Neural progenitor cell (in vitro differentiated cells): ENCODE data around the gene LRRC17. TPM values are rescaled to one million over a fixed set of nuclear protein-coding genes. Genes with fewer than 3 reads are reported as not detected.

ENCODE experiments used
- DNase-seq: peaks from one replicate; pipeline ENCODE4 v3.0.0-alpha.2; 2016; ENCODE audit warnings: low spot score
- H2AFZ ChIP-seq: fragments of 200-600 bp; sonication (generic); replicated peaks from 2 replicates; pipeline ENCODE4 v1.6.1; 2016; ENCODE audit warnings: antibody characterized with exemption
- H3F3A ChIP-seq: fragments of 200-600 bp; sonication (generic); 2 replicates; pipeline ENCODE4 v1.6.1; 2016; ENCODE audit warnings: antibody characterized with exemption, low read depth
- H3K27ac ChIP-seq: fragments of 200-600 bp; sonication (generic); 2 replicates; pipeline ENCODE4 v1.5.1; 2016; ENCODE audit warnings: mild to moderate bottlenecking
- H3K27me3 ChIP-seq: fragments of 200-600 bp; sonication (generic); 2 replicates; pipeline ENCODE4 v1.6.1; 2016; ENCODE audit warnings: mild to moderate bottlenecking, moderate library complexity
- H3K36me3 ChIP-seq: fragments of 200-600 bp; sonication (generic); 2 replicates; pipeline ENCODE4 v1.5.1; 2016
- H3K4me1 ChIP-seq: fragments of 200-600 bp; sonication (generic); 2 replicates; pipeline ENCODE4 v1.6.1; 2016; ENCODE audit warnings: mixed run types
- H3K4me2 ChIP-seq: fragments of 200-600 bp; sonication (generic); 2 replicates; pipeline ENCODE4 v1.6.1; 2016
- H3K4me3 ChIP-seq: fragments of 200-600 bp; sonication (generic); 2 replicates; pipeline ENCODE4 v1.5.1; 2016
- H3K79me2 ChIP-seq: fragments of 200-600 bp; sonication (generic); 2 replicates; pipeline ENCODE4 v1.6.1; 2016; ENCODE audit warnings: low read depth
- H3K9ac ChIP-seq: fragments of 200-600 bp; sonication (generic); 2 replicates; pipeline ENCODE4 v1.6.1; 2016
- H3K9me3 ChIP-seq: fragments of 200-600 bp; sonication (generic); 2 replicates; pipeline ENCODE4 v1.5.1; 2016; ENCODE audit warnings: low read depth
- H4K20me1 ChIP-seq: fragments of 200-600 bp; sonication (generic); 2 replicates; pipeline ENCODE4 v1.6.1; 2016; ENCODE audit warnings: low read depth
- H3K27ac Mint-ChIP-seq: 3 replicates; pipeline ENCODE4 v1.8.0; 2021; ENCODE audit warnings: mixed read lengths
- H3K27me3 Mint-ChIP-seq: 2 replicates; pipeline ENCODE4 v1.8.0; 2022; ENCODE audit warnings: low read depth, mild to moderate bottlenecking, inconsistent platforms, moderate library complexity, mixed read lengths; ENCODE audit not compliant: insufficient read depth
- H3K36me3 Mint-ChIP-seq: 3 replicates; pipeline ENCODE4 v1.8.0; 2021; ENCODE audit warnings: mixed read lengths
- H3K4me1 Mint-ChIP-seq: 3 replicates; pipeline ENCODE4 v1.8.0; 2021; ENCODE audit warnings: mixed read lengths
- H3K4me3 Mint-ChIP-seq: 3 replicates; pipeline ENCODE4 v1.8.0; 2021; ENCODE audit warnings: mild to moderate bottlenecking, moderate library complexity, mixed read lengths
- H3K9me3 Mint-ChIP-seq: 3 replicates; pipeline ENCODE4 v1.8.0; 2020; ENCODE audit warnings: mixed read lengths
- CTCF ChIP-seq: fragments of 200-600 bp; sonication (generic); IDR thresholded peaks from 2 replicates; pipeline ENCODE4 v1.5.1; 2017; ENCODE audit warnings: antibody characterized with exemption, mild to moderate bottlenecking
- EZH2 ChIP-seq: fragments of 200-600 bp; sonication (generic); IDR thresholded peaks from 2 replicates; pipeline ENCODE4 v1.6.1; 2017; ENCODE audit warnings: antibody characterized with exemption, mild to moderate bottlenecking, moderate library complexity
- EZH2phosphoT487 ChIP-seq: fragments of 200-600 bp; sonication (generic); IDR thresholded peaks from 2 replicates; pipeline ENCODE4 v1.6.1; 2017; ENCODE audit warnings: antibody characterized with exemption
- total RNA-seq: library from RNA; depleted of rRNA; stranded (reverse); fragments of >200 nt; gene quantifications from 2 replicates; pipeline ENCODE4 v1.2.3, GENCODE V29; 2015; ENCODE audit warnings: low replicate concordance

Gene LRRC17
- total RNA-seq, 1 donor from 2014 or later, result 4.6 TPM

- Histone ChIP-seq H3K79me2 (no peaks in the 10 kb centered on the region), H3K9me3 (no peaks in the 10 kb centered on the region), H3K27ac (no peak overlapping the region), H3K27me3 (no peaks in the 10 kb centered on the region), H3K4me3 (no peak overlapping the region), H3K36me3 (no peaks in the 10 kb centered on the region), H3K4me2 (no peak overlapping the region), H2AFZ (no peak overlapping the region), H3F3A (no peaks in the 10 kb centered on the region), H4K20me1 (no peaks in the 10 kb centered on the region), H3K4me1 (no peaks in the 10 kb centered on the region), H3K9ac (no peak overlapping the region)
- TF ChIP-seq EZH2 (no peak), EZH2phosphoT487 (no peak), CTCF (no peak)
- H3K27ac Mint-ChIP-seq, result no peak overlapping the region
- DNase-seq, result no peak
- H3K9me3 Mint-ChIP-seq, result no peaks in the 10 kb centered on the region
- H3K36me3 Mint-ChIP-seq, result no peaks in the 10 kb centered on the region
- no peaks in the 10 kb centered on the region for H3K4me1 Mint-ChIP-seq
- no peaks in the 10 kb centered on the region for H3K27me3 Mint-ChIP-seq
- no peak overlapping the region for H3K4me3 Mint-ChIP-seq
Measured at GRCh38 chr7:102874166-102874829, 38.5 kb upstream of the LRRC17 start.

- H3K4me1 Mint-ChIP-seq, result no peaks in the 10 kb centered on the region
- Histone ChIP-seq H3K9ac (no peak overlapping the region), H3K9me3 (no peaks in the 10 kb centered on the region), H3F3A (no peaks in the 10 kb centered on the region), H3K36me3 (no peaks in the 10 kb centered on the region), H3K27me3 (no peaks in the 10 kb centered on the region), H4K20me1 (no peaks in the 10 kb centered on the region), H3K4me3 (no peak overlapping the region), H2AFZ (no peak overlapping the region), H3K27ac (no peak overlapping the region), H3K4me2 (no peak overlapping the region), H3K4me1 (no peaks in the 10 kb centered on the region), H3K79me2 (no peaks in the 10 kb centered on the region)
- no peaks in the 10 kb centered on the region for H3K9me3 Mint-ChIP-seq
- no peak for DNase-seq
- H3K27ac Mint-ChIP-seq, result peak overlapping the region; percentile 50
- no peaks in the 10 kb centered on the region for H3K27me3 Mint-ChIP-seq
- no peaks in the 10 kb centered on the region for H3K36me3 Mint-ChIP-seq
- no peak for TF ChIP-seq EZH2
- no peak for TF ChIP-seq CTCF
- TF ChIP-seq EZH2phosphoT487, result no peak
- H3K4me3 Mint-ChIP-seq, result no peak overlapping the region
Measured at GRCh38 chr7:102874966-102875365, 37.8 kb upstream of the LRRC17 start.

- no peaks in the 10 kb centered on the region for H3K4me1 Mint-ChIP-seq
- Histone ChIP-seq H3K4me1 (no peaks in the 10 kb centered on the region), H2AFZ (no peak overlapping the region), H3K9ac (no peak overlapping the region), H3K36me3 (no peaks in the 10 kb centered on the region), H3K4me3 (no peak overlapping the region), H3K27ac (no peak overlapping the region), H3K9me3 (no peaks in the 10 kb centered on the region), H3K27me3 (no peaks in the 10 kb centered on the region), H4K20me1 (no peaks in the 10 kb centered on the region), H3K4me2 (no peak overlapping the region), H3F3A (no peaks in the 10 kb centered on the region), H3K79me2 (no peaks in the 10 kb centered on the region)
- no peak for DNase-seq
- H3K36me3 Mint-ChIP-seq, result no peaks in the 10 kb centered on the region
- no peak overlapping the region for H3K27ac Mint-ChIP-seq
- H3K4me3 Mint-ChIP-seq, result no peak overlapping the region
- no peaks in the 10 kb centered on the region for H3K27me3 Mint-ChIP-seq
- no peaks in the 10 kb centered on the region for H3K9me3 Mint-ChIP-seq
- TF ChIP-seq EZH2phosphoT487 (no peak), CTCF (no peak), EZH2 (no peak)
Measured at GRCh38 chr7:102875700-102876295, 37.0 kb upstream of the LRRC17 start.
